NT2/D1 (cell line): ENCODE results near the gene RALGPS1.

Experiments used
- DNase-seq: peaks from one replicate; pipeline ENCODE4 v3.0.0-alpha.2; 2011; ENCODE audit warnings: low read depth, low spot score
- H3K27me3 ChIP-seq: 2 replicates; pipeline ENCODE4 v1.6.0; 2011; ENCODE audit warnings: mild to moderate bottlenecking; ENCODE audit not compliant: insufficient read length, insufficient read depth
- H3K36me3 ChIP-seq: 2 replicates; pipeline ENCODE4 v1.6.1; 2011; ENCODE audit warnings: mild to moderate bottlenecking, low read length, mixed read lengths; ENCODE audit not compliant: insufficient read depth, insufficient read length
- H3K4me1 ChIP-seq: 2 replicates; pipeline ENCODE4 v1.5.1; 2011; ENCODE audit not compliant: insufficient read depth, insufficient read length
- H3K4me3 ChIP-seq: 2 replicates; pipeline ENCODE4 v1.5.1; 2011; ENCODE audit warnings: low read depth; ENCODE audit not compliant: insufficient read length
- H3K9ac ChIP-seq: 2 replicates; pipeline ENCODE4 v1.6.0; 2011; ENCODE audit warnings: low read depth; ENCODE audit not compliant: insufficient read length
- H3K9me3 ChIP-seq: 2 replicates; pipeline ENCODE4 v1.5.1; 2011; ENCODE audit warnings: mild to moderate bottlenecking, low read length; ENCODE audit not compliant: insufficient read depth
- SUZ12 ChIP-seq: IDR thresholded peaks from 2 replicates; pipeline ENCODE4 v1.6.1; 2011; ENCODE audit not compliant: insufficient read length, insufficient read depth; ENCODE audit errors: extremely low read depth
- YY1 ChIP-seq: IDR thresholded peaks from 2 replicates; pipeline ENCODE4 v1.6.1; 2011; ENCODE audit not compliant: insufficient read length, insufficient read depth
- ZNF274 ChIP-seq: IDR thresholded peaks from 2 replicates; pipeline ENCODE4 v1.6.1; 2011; ENCODE audit warnings: mild to moderate bottlenecking, low read depth, low read length

Gene RALGPS1

GRCh38 chr9:127121628-127122175 lies 207.1 kb downstream of the RALGPS1 start:
- H3K9ac ChIP-seq = peak overlapping the region; percentile 97
- peak overlapping the region; percentile 81 for H3K4me3 ChIP-seq
- no peak for TF ChIP-seq SUZ12
- no peak for TF ChIP-seq ZNF274
- TF ChIP-seq YY1 = no peak
- H3K9me3 ChIP-seq = no peaks in the 10 kb centered on the region
- peaks cover 14% of the 10 kb centered on the region for H3K36me3 ChIP-seq
- H3K27me3 ChIP-seq = peaks cover 18% of the 10 kb centered on the region
- H3K4me1 ChIP-seq = peaks cover 17% of the 10 kb centered on the region
- DNase-seq = no peak

GRCh38 chr9:127122176-127123063 lies 207.8 kb downstream of the RALGPS1 start, which contains the start of gene ANGPTL2:
ANGPTL2 (minus strand) TSS chr9:127122635; CDS start chr9:127108731, 13,904 bp downstream.
- H3K27me3 ChIP-seq = peaks cover 18% of the 10 kb centered on the region
- H3K4me1 ChIP-seq = peaks cover 13% of the 10 kb centered on the region
- peaks cover 14% of the 10 kb centered on the region for H3K36me3 ChIP-seq
- peak within 1 kb of the TSS; percentile 97 for H3K9ac ChIP-seq
- H3K4me3 ChIP-seq = peak within 1 kb of the TSS; percentile 81
- DNase-seq = peak; percentile 73
- H3K9me3 ChIP-seq = no peaks in the 10 kb centered on the region
- TF ChIP-seq YY1 = no peak
- TF ChIP-seq ZNF274 = no peak
- no peak for TF ChIP-seq SUZ12

- Histone ChIP-seq H3K4me3 (peak overlapping the region; percentile 81), H3K9me3 (no peaks in the 10 kb centered on the region), H3K9ac (peak overlapping the region; percentile 65), H3K36me3 (peaks cover 14% of the 10 kb centered on the region), H3K27me3 (peaks cover 18% of the 10 kb centered on the region), H3K4me1 (peaks cover 13% of the 10 kb centered on the region)
- no peak for DNase-seq
- TF ChIP-seq SUZ12 (no peak), YY1 (no peak), ZNF274 (no peak)
Measured at GRCh38 chr9:127123064-127123890, 208.7 kb downstream of the RALGPS1 start.

DNA sequence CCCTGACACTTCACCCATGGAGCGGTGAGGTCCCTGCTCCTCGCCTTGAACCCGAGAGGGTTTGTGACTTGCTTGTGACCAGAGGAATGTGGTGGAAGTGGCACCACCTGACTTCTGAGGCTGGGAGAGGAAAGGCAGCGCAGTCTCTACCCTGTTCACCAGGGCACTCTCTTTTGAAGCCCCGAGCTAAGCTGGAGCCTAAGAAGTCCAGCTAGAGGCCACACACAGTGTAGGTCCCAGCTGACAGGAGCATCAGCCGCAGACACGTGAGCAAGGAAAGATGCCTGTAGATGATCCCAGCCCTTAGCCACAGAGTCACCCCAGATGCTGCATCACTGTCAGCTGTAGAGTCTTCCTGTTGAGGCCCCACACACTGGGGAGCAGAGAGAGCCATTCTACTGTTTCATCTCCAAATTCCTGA lies 209.5 kb downstream of the RALGPS1 start:
- TF ChIP-seq SUZ12 (no peak), ZNF274 (no peak), YY1 (no peak)
- H3K4me1 ChIP-seq = peaks cover 11% of the 10 kb centered on the region
- peaks cover 18% of the 10 kb centered on the region for H3K27me3 ChIP-seq
- H3K4me3 ChIP-seq = no peak overlapping the region
- H3K9me3 ChIP-seq = no peaks in the 10 kb centered on the region
- DNase-seq = no peak
- peak overlapping the region; percentile 36 for H3K9ac ChIP-seq
- peaks cover 10% of the 10 kb centered on the region for H3K36me3 ChIP-seq

GRCh38 chr9:127124792-127125191 lies 210.2 kb downstream of the RALGPS1 start:
- Histone ChIP-seq H3K9ac (no peak overlapping the region), H3K27me3 (peaks cover 18% of the 10 kb centered on the region), H3K4me3 (no peak overlapping the region), H3K9me3 (no peaks in the 10 kb centered on the region), H3K36me3 (peaks cover 5% of the 10 kb centered on the region), H3K4me1 (peaks cover 11% of the 10 kb centered on the region)
- TF ChIP-seq SUZ12 (no peak), ZNF274 (no peak), YY1 (no peak)
- no peak for DNase-seq

DNA sequence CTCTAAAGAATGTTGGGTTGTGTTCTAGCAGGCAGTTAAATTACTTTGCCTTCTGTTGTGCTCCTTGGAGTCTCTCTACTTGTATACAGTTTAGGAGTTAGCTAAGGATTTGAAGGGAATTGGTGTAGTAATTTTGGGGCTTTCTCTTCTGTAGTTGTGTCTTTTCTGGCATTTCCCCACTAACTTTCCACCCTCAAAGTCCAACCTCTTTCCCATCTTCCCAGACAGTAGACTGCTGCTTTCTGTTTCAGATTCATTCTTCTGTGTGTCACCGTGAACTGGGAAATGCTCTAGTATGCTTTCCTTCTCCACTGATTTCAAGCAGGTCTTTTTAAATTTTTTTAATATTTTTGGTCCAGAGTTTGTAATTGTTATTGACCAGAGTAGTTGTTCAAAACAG lies 212.4 kb downstream of the RALGPS1 start:
- DNase-seq = no peak

More for the DNA sequence above, 212.4 kb downstream of the RALGPS1 start:
- TF ChIP-seq ZNF274 = no peak
- no peak for TF ChIP-seq SUZ12
- no peak for TF ChIP-seq YY1
- Histone ChIP-seq H3K4me1 (peaks cover 18% of the 10 kb centered on the region), H3K9ac (no peak overlapping the region), H3K36me3 (no peaks in the 10 kb centered on the region), H3K4me3 (no peak overlapping the region), H3K27me3 (peaks cover 18% of the 10 kb centered on the region), H3K9me3 (no peaks in the 10 kb centered on the region)
